Smooth muscle cell (in vitro differentiated cells): ENCODE measurements around the gene CCDC78. TPM values are rescaled to one million over a fixed set of nuclear protein-coding genes. Genes with fewer than 3 reads are reported as not detected.

ENCODE experiments used
- DNase-seq: peaks from one replicate; lab custom pipeline; 2025; ENCODE audit not compliant: unreplicated experiment; lab: John Stamatoyannopoulos, UW
- H2AFZ ChIP-seq: fragments of 200-600 bp; sonication (generic); 2 replicates; pipeline ENCODE4 v1.6.0; 2016; ENCODE audit warnings: antibody characterized with exemption, low read depth, mild to moderate bottlenecking
- H3F3A ChIP-seq: fragments of 200-600 bp; sonication (generic); 2 replicates; pipeline ENCODE4 v1.6.0; 2017; ENCODE audit warnings: antibody characterized with exemption, low read depth
- H3K27ac ChIP-seq: fragments of 200-600 bp; sonication (generic); 2 replicates; pipeline ENCODE4 v1.5.1; 2016; ENCODE audit warnings: low read depth, mild to moderate bottlenecking
- H3K27me3 ChIP-seq: fragments of 200-600 bp; sonication (generic); 2 replicates; pipeline ENCODE4 v1.6.1; 2016; ENCODE audit warnings: low read depth, mild to moderate bottlenecking
- H3K36me3 ChIP-seq: fragments of 200-600 bp; sonication (generic); 2 replicates; pipeline ENCODE4 v1.5.1; 2016; ENCODE audit warnings: low read depth
- H3K4me1 ChIP-seq: fragments of 200-600 bp; sonication (generic); 2 replicates; pipeline ENCODE4 v1.5.1; 2016; ENCODE audit warnings: low read depth
- H3K4me2 ChIP-seq: fragments of 200-600 bp; sonication (generic); 2 replicates; pipeline ENCODE4 v1.6.0; 2016; ENCODE audit warnings: mild to moderate bottlenecking
- H3K4me3 ChIP-seq: fragments of 200-600 bp; sonication (generic); 2 replicates; pipeline ENCODE4 v1.5.1; 2016; ENCODE audit warnings: mild to moderate bottlenecking
- H3K79me2 ChIP-seq: fragments of 200-600 bp; sonication (generic); 2 replicates; pipeline ENCODE4 v1.6.0; 2016; ENCODE audit warnings: low read depth, mild to moderate bottlenecking
- H3K9ac ChIP-seq: fragments of 200-600 bp; sonication (generic); 2 replicates; pipeline ENCODE4 v1.6.0; 2016; ENCODE audit warnings: low read depth
- H3K9me3 ChIP-seq: fragments of 200-600 bp; sonication (generic); replicated peaks from 2 replicates; pipeline ENCODE4 v1.5.1; 2016; ENCODE audit warnings: low read depth
- H4K20me1 ChIP-seq: fragments of 200-600 bp; sonication (generic); 2 replicates; pipeline ENCODE4 v1.6.0; 2016; ENCODE audit warnings: low read depth
- CTCF ChIP-seq: fragments of 200-600 bp; sonication (generic); IDR thresholded peaks from 2 replicates; pipeline ENCODE4 v1.5.1; 2017; ENCODE audit warnings: borderline replicate concordance, mild to moderate bottlenecking, antibody characterized with exemption; ENCODE audit not compliant: insufficient read depth, poor library complexity, severe bottlenecking
- WGBS: methylation state at CpG from one replicate; pipeline ENCODE4 v1.1.7; 2016; ENCODE audit warnings: low lambda C conversion rate; 5-methylcytosine and 5-hydroxymethylcytosine counted together
- polyA plus RNA-seq: library from polyadenylated mRNA; unstranded; fragments of >200 nt; fragmentation: Nextera tagmentation; extraction: Ambion mirVana; gene quantifications from 2 replicates; pipeline ENCODE4 v1.2.1, GENCODE V29; 2016
- total RNA-seq: library from RNA; depleted of rRNA; stranded (reverse); fragments of >200 nt; gene quantifications from 2 replicates; pipeline ENCODE4 v1.2.3, GENCODE V29; 2014

CCDC78 gene
- total and polyA plus RNA-seq, 2 experiments from 2014 or later: 2.8 to 3.4 TPM

GRCh38 chr16:718922-719321, 7.3 kb downstream of the CCDC78 start:
- Histone ChIP-seq H3K27me3 (no peaks in the 10 kb centered on the region), H3K4me3 (no peak overlapping the region), H2AFZ (no peak overlapping the region), H3K4me1 (peaks cover 15% of the 10 kb centered on the region), H3K4me2 (no peak overlapping the region), H4K20me1 (peaks cover 18% of the 10 kb centered on the region), H3F3A (no peaks in the 10 kb centered on the region), H3K79me2 (no peaks in the 10 kb centered on the region), H3K36me3 (no peaks in the 10 kb centered on the region), H3K27ac (no peak overlapping the region), H3K9me3 (no peaks in the 10 kb centered on the region), H3K9ac (no peak overlapping the region)
- TF ChIP-seq CTCF: no peak
- 93% methylated on average over 6 of the region's 6 CpGs for WGBS
- DNase-seq: no peak

- Histone ChIP-seq H3K4me1 (peaks cover 15% of the 10 kb centered on the region), H4K20me1 (peaks cover 18% of the 10 kb centered on the region), H3K79me2 (no peaks in the 10 kb centered on the region), H3K27me3 (no peaks in the 10 kb centered on the region), H2AFZ (no peak overlapping the region), H3K9me3 (no peaks in the 10 kb centered on the region), H3K4me2 (no peak overlapping the region), H3K4me3 (no peak overlapping the region), H3K36me3 (no peaks in the 10 kb centered on the region), H3F3A (no peaks in the 10 kb centered on the region), H3K9ac (no peak overlapping the region), H3K27ac (no peak overlapping the region)
- 97% methylated on average over 9 of the region's 9 CpGs for WGBS
- TF ChIP-seq CTCF: no peak
- DNase-seq: no peak
These were observed 7.9 kb downstream of the CCDC78 start for GRCh38 chr16:718389-718788.

GRCh38 chr16:717450-718245, 8.6 kb downstream of the CCDC78 start:
- H3K9me3 ChIP-seq: no peaks in the 10 kb centered on the region
- no peaks in the 10 kb centered on the region for H3F3A ChIP-seq
- no peaks in the 10 kb centered on the region for H3K79me2 ChIP-seq
- no peaks in the 10 kb centered on the region for H3K36me3 ChIP-seq
- H3K4me1 ChIP-seq: peaks cover 15% of the 10 kb centered on the region
- no peak overlapping the region for H3K4me3 ChIP-seq
- H3K27me3 ChIP-seq: no peaks in the 10 kb centered on the region
- no peak for TF ChIP-seq CTCF
- H3K9ac ChIP-seq: no peak overlapping the region
- 90% methylated on average over 30 of the region's 32 CpGs for WGBS
- H3K4me2 ChIP-seq: no peak overlapping the region
- no peak overlapping the region for H2AFZ ChIP-seq
- H4K20me1 ChIP-seq: peaks cover 18% of the 10 kb centered on the region
- DNase-seq: no peak
- no peak overlapping the region for H3K27ac ChIP-seq
